Uterus (tissue), 4 donors: Measurements from ENCODE around the gene FBXW9. TPM values are rescaled to one million over a fixed set of nuclear protein-coding genes. Genes with fewer than 3 reads are reported as not detected.

Experiments used
- DNase-seq, 2 donors: peaks; one replicate each; pipeline ENCODE4 v3.0.0-alpha.2; 2019 to 2020
- H3K27ac ChIP-seq, 2 donors: fragments of 200-600 bp; sonication (generic); 1 replicate in 1 of 2; 2 replicates in 1 of 2; pipeline ENCODE4 v1.5.1; 2016 to 2018
- H3K27me3 ChIP-seq, 2 donors: fragments of 200-600 bp; sonication (generic); one replicate each; pipeline ENCODE4 v1.5.1; 2018 to 2019; ENCODE audit warnings: control low read depth in 1 of 2
- H3K36me3 ChIP-seq, 2 donors: fragments of 200-600 bp; sonication (generic); one replicate each; pipeline ENCODE4 v1.5.1; 2019; ENCODE audit warnings: control low read depth in 1 of 2
- H3K4me1 ChIP-seq, 2 donors: fragments of 200-600 bp; sonication (generic); one replicate each; pipeline ENCODE4 v1.5.1; 2018 to 2019; ENCODE audit warnings: control low read depth in 1 of 2
- H3K4me3 ChIP-seq, 2 donors: fragments of 200-600 bp; sonication (generic); 1 replicate in 1 of 2; 2 replicates in 1 of 2; pipeline ENCODE4 v1.5.1; 2018 to 2019; ENCODE audit warnings: mild to moderate bottlenecking in 1 of 2
- H3K9me3 ChIP-seq, 2 donors: fragments of 200-600 bp; sonication (generic); one replicate each; pipeline ENCODE4 v1.5.1; 2019; ENCODE audit warnings: control low read depth in 1 of 2
- CTCF ChIP-seq, 4 experiments: fragments of 200-600 bp in 2 of 4; fragments of 450-650 bp in 2 of 4; sonication (generic) in 2 of 4; IDR thresholded peaks; one replicate each; pipeline ENCODE4 v1.5.1; 2016 to 2019; ENCODE audit warnings: antibody characterized with exemption in 4 of 4, mild to moderate bottlenecking in 2 of 4, moderate library complexity in 1 of 4
- POLR2A ChIP-seq, 2 donors: fragments of 450-650 bp; IDR thresholded peaks; one replicate each; pipeline ENCODE4 v1.6.1; 2016; ENCODE audit warnings: antibody characterized with exemption in 2 of 2, mild to moderate bottlenecking in 1 of 2, moderate library complexity in 1 of 2
- intact Hi-C: fragments of 100-400 bp; cut with DNase I; formaldehyde crosslinking; loops from one replicate; pipeline ENCODE4 v1.15.1; 2023; ENCODE audit warnings: low total_unique reads
- total RNA-seq, 4 donors: library from RNA; depleted of rRNA in 3 of 4; stranded (reverse); fragments of >200 nt in 3 of 4; gene quantifications; one replicate each; pipeline versions ENCODE4 v1.1.0 to v1.2.4, GENCODE V29; 2014 to 2023
- donor health status: DM: yes; HTN: yes; CAD: no.

FBXW9 gene
- total RNA-seq, 4 donors from 2014 or later: 3.8 to 9.5 TPM; not detected in 2

GRCh38 chr19:12689581-12690216 lies 6.7 kb downstream of the FBXW9 start:
- Histone ChIP-seq H3K36me3 (no peaks in the 10 kb centered on the region), H3K27ac (no peak overlapping the region), H3K9me3 (no peaks in the 10 kb centered on the region), H3K4me1 (no peaks in the 10 kb centered on the region), H3K4me3 (no peak overlapping the region), H3K27me3 (no peaks in the 10 kb centered on the region)
- intact Hi-C loops: no loop called here
- no peak for DNase-seq
- TF ChIP-seq CTCF (IDR thresholded peaks at IDR 0.05) (no peak), POLR2A (IDR thresholded peaks at IDR 0.05) (no peak)

- Histone ChIP-seq H3K27me3 (no peaks in the 10 kb centered on the region), H3K4me1 (no peaks in the 10 kb centered on the region), H3K9me3 (no peaks in the 10 kb centered on the region), H3K27ac (no peak overlapping the region), H3K4me3 (no peak overlapping the region), H3K36me3 (no peaks in the 10 kb centered on the region)
- no peak for DNase-seq
- no peak for TF ChIP-seq POLR2A (IDR thresholded peaks at IDR 0.05)
- TF ChIP-seq CTCF (IDR thresholded peaks at IDR 0.05): no peak
- intact Hi-C loops: no loop called here
These were observed 7.4 kb downstream of the FBXW9 start for GRCh38 chr19:12689012-12689411.

GRCh38 chr19:12687496-12688196 lies 8.8 kb downstream of the FBXW9 start, which contains the start of gene GNG14:
GNG14 (plus strand) TSS chr19:12687998; CDS start chr19:12688049, 51 bp downstream.
- no peak within 1 kb of the TSS for H3K27ac ChIP-seq
- H3K36me3 ChIP-seq: no peaks in the 10 kb centered on the region
- no peaks in the 10 kb centered on the region for H3K9me3 ChIP-seq
- no peak within 1 kb of the TSS for H3K4me3 ChIP-seq
- TF ChIP-seq CTCF (IDR thresholded peaks at IDR 0.05) (no peak), POLR2A (IDR thresholded peaks at IDR 0.05) (no peak)
- intact Hi-C loops: no loop called here
- no peak for DNase-seq
- H3K4me1 ChIP-seq: no peaks in the 10 kb centered on the region
- no peaks in the 10 kb centered on the region for H3K27me3 ChIP-seq

GRCh38 chr19:12685831-12686230 lies 10.6 kb downstream of the FBXW9 start:
- Histone ChIP-seq H3K4me1 (no peaks in the 10 kb centered on the region), H3K9me3 (no peaks in the 10 kb centered on the region), H3K27ac (no peak overlapping the region), H3K27me3 (no peaks in the 10 kb centered on the region), H3K4me3 (no peak overlapping the region), H3K36me3 (no peaks in the 10 kb centered on the region)
- no peak for DNase-seq
- TF ChIP-seq CTCF (IDR thresholded peaks at IDR 0.05): no peak
- TF ChIP-seq POLR2A (IDR thresholded peaks at IDR 0.05): no peak
- intact Hi-C loops: no loop called here
